ENCODE measurements around the gene NADK. TPM values are rescaled to one million over a fixed set of nuclear protein-coding genes. Genes with fewer than 3 reads are reported as not detected.

Gene NADK
- total and polyA plus RNA-seq, 3 experiments from 2014 or later = 29.9 to 77.0 (median 75.4) TPM

- Histone ChIP-seq H3K27me3 (ENCODE audit: insufficient read depth, low read length, poor library complexity, severe bottlenecking) (no peaks in the 10 kb centered on the region), H3K4me3 (ENCODE audit: low read length) (no peak overlapping the region), H3K36me3 (ENCODE audit: insufficient read depth, low read length) (peaks cover 30% of the 10 kb centered on the region), H3K4me1 (ENCODE audit: insufficient read depth, low read length) (peaks cover 50% of the 10 kb centered on the region), H3K9me3 (ENCODE audit: low read length) (no peaks in the 10 kb centered on the region), H3K27ac (ENCODE audit: low read depth, low read length) (no peak overlapping the region)
- peaks cover 40 to 45% (median 40%) of the 10 kb centered on the region in 3 donors for H3K4me1 Mint-ChIP-seq
- peaks cover 0 to 38% (median 11%) of the 10 kb centered on the region in 3 donors for H3K36me3 Mint-ChIP-seq
- no peaks in the 10 kb centered on the region for H3K9me3 Mint-ChIP-seq
- H3K27ac Mint-ChIP-seq = peak overlapping the region; percentile 81 to 97 (median 92)
- no peak for DNase-seq
- H3K4me3 Mint-ChIP-seq = peak overlapping the region in 6 of 7 donors; percentile 62 to 80 (median 68)
- CTCF ChIA-PET = interaction anchor here (1.2 to 2.5 kb wide), 3 partner anchors 105 to 126 kb away, joined by 4 to 8 read pairs (median 4); no protein-coding TSS in a partner anchor
- H3K27me3 Mint-ChIP-seq = no peaks in the 10 kb centered on the region
- POLR2A ChIA-PET = interaction anchor here (0.6 kb wide), 1 partner anchor 113 kb away, joined by 4 read pairs; no protein-coding TSS in a partner anchor
Observed at GRCh38 chr1:1783320-1783719, 5.0 kb upstream of the NADK start.

GRCh38 chr1:1782399-1783221 is 4.3 kb upstream of the NADK start:
- Mint-ChIP-seq H3K27me3 (peaks cover 0 to under 1% of the 10 kb centered on the region in 2 donors), H3K9me3 (no peaks in the 10 kb centered on the region), H3K36me3 (peaks cover 0 to 31% (median 11%) of the 10 kb centered on the region in 3 donors), H3K4me1 (peaks cover 41 to 46% (median 41%) of the 10 kb centered on the region in 3 donors), H3K4me3 (peak overlapping the region in 6 of 7 donors; percentile 62 to 80 (median 68)), H3K27ac (peak overlapping the region; percentile 81 to 97 (median 92))
- peak in 4 of 5 donors; percentile 15 to 47 (median 21) for DNase-seq
- ChIA-PET POLR2A (interaction anchor here (0.6 kb wide), 1 partner anchor 114 kb away, joined by 4 read pairs; no protein-coding TSS in a partner anchor), CTCF (interaction anchor here (1.2 to 2.5 kb wide), 3 partner anchors 104 to 126 kb away, joined by 4 to 8 read pairs (median 4); no protein-coding TSS in a partner anchor)
- peak overlapping the region; percentile 45 for H3K27ac ChIP-seq (ENCODE audit: low read depth, low read length)
- no peaks in the 10 kb centered on the region for H3K27me3 ChIP-seq (ENCODE audit: insufficient read depth, low read length, poor library complexity, severe bottlenecking)
- peak overlapping the region; percentile 46 for H3K4me3 ChIP-seq (ENCODE audit: low read length)
- peaks cover 24% of the 10 kb centered on the region for H3K36me3 ChIP-seq (ENCODE audit: insufficient read depth, low read length)
- H3K4me1 ChIP-seq (ENCODE audit: insufficient read depth, low read length) = peaks cover 52% of the 10 kb centered on the region
- H3K9me3 ChIP-seq (ENCODE audit: low read length) = no peaks in the 10 kb centered on the region

- Mint-ChIP-seq H3K27ac (peak overlapping the region; percentile 89 to 99 (median 96)), H3K4me1 (peaks cover 47 to 56% (median 49%) of the 10 kb centered on the region in 3 donors), H3K9me3 (no peaks in the 10 kb centered on the region), H3K27me3 (peaks cover 0 to 2% of the 10 kb centered on the region in 2 donors), H3K36me3 (peaks cover 0 to 22% (median 6%) of the 10 kb centered on the region in 3 donors), H3K4me3 (peak overlapping the region; percentile 58 to 94 (median 88))
- no peaks in the 10 kb centered on the region for H3K27me3 ChIP-seq (ENCODE audit: insufficient read depth, low read length, poor library complexity, severe bottlenecking)
- CTCF ChIA-PET = no interaction called here
- no peak overlapping the region for H3K4me3 ChIP-seq (ENCODE audit: low read length)
- POLR2A ChIA-PET = no interaction called here
- DNase-seq = no peak
- H3K9me3 ChIP-seq (ENCODE audit: low read length) = no peaks in the 10 kb centered on the region
- H3K27ac ChIP-seq (ENCODE audit: low read depth, low read length) = peak overlapping the region; percentile 80
- peaks cover 61% of the 10 kb centered on the region for H3K4me1 ChIP-seq (ENCODE audit: insufficient read depth, low read length)
- H3K36me3 ChIP-seq (ENCODE audit: insufficient read depth, low read length) = peaks cover 14% of the 10 kb centered on the region
Observed at GRCh38 chr1:1781526-1781903, 3.2 kb upstream of the NADK start.

- H3K4me3 Mint-ChIP-seq = peak overlapping the region; percentile 85 to 94 (median 88)
- DNase-seq = no peak
- H3K4me1 Mint-ChIP-seq = peaks cover 52 to 61% (median 55%) of the 10 kb centered on the region in 3 donors
- Histone ChIP-seq H3K27me3 (ENCODE audit: insufficient read depth, low read length, poor library complexity, severe bottlenecking) (no peaks in the 10 kb centered on the region), H3K27ac (ENCODE audit: low read depth, low read length) (peak overlapping the region; percentile 80), H3K36me3 (ENCODE audit: insufficient read depth, low read length) (peaks cover 9% of the 10 kb centered on the region), H3K9me3 (ENCODE audit: low read length) (no peaks in the 10 kb centered on the region), H3K4me1 (ENCODE audit: insufficient read depth, low read length) (peaks cover 66% of the 10 kb centered on the region), H3K4me3 (ENCODE audit: low read length) (peak overlapping the region; percentile 65)
- peaks cover 0 to 2% of the 10 kb centered on the region in 2 donors for H3K27me3 Mint-ChIP-seq
- no peaks in the 10 kb centered on the region for H3K9me3 Mint-ChIP-seq
- POLR2A ChIA-PET = interaction anchor here (0.5 to 1.8 kb wide), 7 partner anchors 18 to 165 kb away, joined by 3 to 15 read pairs (median 4); partner anchors contain the start of gene MIB2
- peaks cover 0 to 16% (median 2%) of the 10 kb centered on the region in 3 donors for H3K36me3 Mint-ChIP-seq
- peak overlapping the region; percentile 89 to 99 (median 96) for H3K27ac Mint-ChIP-seq
- CTCF ChIA-PET = interaction anchor here (0.7 to 1.4 kb wide), 5 partner anchors 15 to 152 kb away, joined by 3 to 13 read pairs (median 3); no protein-coding TSS in a partner anchor
Observed at GRCh38 chr1:1780598-1781525, 2.6 kb upstream of the NADK start.

- Histone ChIP-seq H3K4me3 (ENCODE audit: low read length) (peak overlapping the region; percentile 65), H3K4me1 (ENCODE audit: insufficient read depth, low read length) (peaks cover 75% of the 10 kb centered on the region), H3K9me3 (ENCODE audit: low read length) (no peaks in the 10 kb centered on the region), H3K36me3 (ENCODE audit: insufficient read depth, low read length) (no peaks in the 10 kb centered on the region), H3K27ac (ENCODE audit: low read depth, low read length) (peak overlapping the region; percentile 80), H3K27me3 (ENCODE audit: insufficient read depth, low read length, poor library complexity, severe bottlenecking) (no peaks in the 10 kb centered on the region)
- POLR2A ChIA-PET = interaction anchor here (0.5 to 1.8 kb wide), 12 partner anchors 13 to 164 kb away, joined by 3 to 15 read pairs (median 4); partner anchors contain the start of gene MIB2
- CTCF ChIA-PET = interaction anchor here (0.7 to 1.4 kb wide), 5 partner anchors 16 to 151 kb away, joined by 3 to 13 read pairs (median 3); no protein-coding TSS in a partner anchor
- H3K27me3 Mint-ChIP-seq = peaks cover 0 to 2% of the 10 kb centered on the region in 2 donors
- peaks cover 61 to 70% (median 63%) of the 10 kb centered on the region in 3 donors for H3K4me1 Mint-ChIP-seq
- H3K9me3 Mint-ChIP-seq = no peaks in the 10 kb centered on the region
- H3K27ac Mint-ChIP-seq = peak overlapping the region; percentile 89 to 99 (median 96)
- DNase-seq = peak; percentile 26 to 77 (median 67)
- peaks cover 0 to 6% (median 2%) of the 10 kb centered on the region in 3 donors for H3K36me3 Mint-ChIP-seq
- H3K4me3 Mint-ChIP-seq = peak overlapping the region; percentile 85 to 94 (median 88)
Observed at GRCh38 chr1:1779691-1780597, 1.7 kb upstream of the NADK start.

GRCh38 chr1:1779320-1779675 is 1.0 kb upstream of the NADK start:
- Histone ChIP-seq H3K9me3 (ENCODE audit: low read length) (no peaks in the 10 kb centered on the region), H3K4me3 (ENCODE audit: low read length) (peak overlapping the region; percentile 65), H3K4me1 (ENCODE audit: insufficient read depth, low read length) (peaks cover 75% of the 10 kb centered on the region), H3K27me3 (ENCODE audit: insufficient read depth, low read length, poor library complexity, severe bottlenecking) (no peaks in the 10 kb centered on the region), H3K27ac (ENCODE audit: low read depth, low read length) (peak overlapping the region; percentile 80), H3K36me3 (ENCODE audit: insufficient read depth, low read length) (no peaks in the 10 kb centered on the region)
- Mint-ChIP-seq H3K4me1 (peaks cover 62 to 74% (median 63%) of the 10 kb centered on the region in 3 donors), H3K36me3 (peaks cover 0 to 2% (median 2%) of the 10 kb centered on the region in 3 donors), H3K27ac (peak overlapping the region; percentile 87 to 99 (median 95)), H3K4me3 (peak overlapping the region; percentile 85 to 94 (median 88)), H3K27me3 (peaks cover 0 to 2% of the 10 kb centered on the region in 2 donors), H3K9me3 (no peaks in the 10 kb centered on the region)
- ChIA-PET POLR2A (interaction anchor here (0.5 to 1.8 kb wide), 6 partner anchors 14 to 150 kb away, joined by 3 to 15 read pairs (median 4); no protein-coding TSS in a partner anchor), CTCF (interaction anchor here (1.4 kb wide), 2 partner anchors 17 to 126 kb away, joined by 3 to 6 read pairs; no protein-coding TSS in a partner anchor)
- peak in 1 of 5 donors; percentile 48 for DNase-seq

Measured in CD8-positive, alpha-beta memory T cell (primary cell).